HepG2 (cell line): ENCODE data around the gene BABAM2. TPM values are rescaled to one million over a fixed set of nuclear protein-coding genes. Genes with fewer than 3 reads are reported as not detected.
"Not testable (repeated sequence)": the region's sequence is repeated elsewhere in the genome, so short reads cannot be mapped to it uniquely, and the experiment has no call there.

Experiments used
- ATAC-seq: fragments of 200-7000 bp; cut with Tn5 transposase; 3 replicates; pipeline ENCODE4 v1.9.1; 2020; ENCODE audit warnings: mild to moderate bottlenecking, moderate library complexity
- BruUV-seq: library from RNA; stranded (reverse); fragments of 400-500 nt; replicated peaks from 2 replicates; lab custom pipeline; 2021; lab: Mats Ljungman, UMichigan
- CTCF ChIA-PET: fragments of 300-600 bp; formaldehyde crosslinking; extraction: SDS; loops from one replicate; lab custom pipeline; 2021; ENCODE audit warnings: low total read pairs, inconsistent platforms, low intra/inter-chr PET ratio; lab: Yijun Ruan, JAX
- POLR2A ChIA-PET: fragments of 350-600 bp; sonication (Branson Sonifier 250); formaldehyde crosslinking; loops from one replicate; lab custom pipeline; 2020; ENCODE audit warnings: antibody characterized with exemption, inconsistent platforms; lab: Yijun Ruan, JAX
- DNase-seq: peaks from one replicate; pipeline ENCODE4 v3.0.0-alpha.2; 2015; ENCODE audit warnings: low spot score
- FAIRE-seq: peaks from 3 replicates; lab custom pipeline; 2011; peaks lifted over from hg19 to GRCh38; lab: Jason Lieb, UNC
- H2AFZ ChIP-seq: one replicate; pipeline ENCODE4 v1.6.1; 2011; ENCODE audit warnings: low read length, inconsistent platforms
- H3K27ac ChIP-seq: fragments of 300-600 bp; 3 replicates; pipeline ENCODE4 v1.8.0; 2011; ENCODE audit warnings: mixed run types, mild to moderate bottlenecking, mixed read lengths, low read length, inconsistent platforms; ENCODE audit not compliant: insufficient read depth; ENCODE audit errors: extremely low read length
- H3K27me3 ChIP-seq, 2 experiments: fragments of 200-600 bp in 1 of 2; 2 replicates in 1 of 2; 3 replicates in 1 of 2; pipeline versions ENCODE4 v1.6.0 to v1.8.0; 2011; ENCODE audit warnings: low read length in 2 of 2, mild to moderate bottlenecking in 2 of 2, moderate library complexity in 2 of 2, inconsistent platforms in 1 of 2; ENCODE audit not compliant: insufficient read depth in 2 of 2, control insufficient read depth in 1 of 2
- H3K36me3 ChIP-seq, 2 experiments: fragments of 200-600 bp in 1 of 2; replicated peaks in 1 of 2; 2 replicates in 1 of 2; 3 replicates in 1 of 2; pipeline versions ENCODE4 v1.5.1 to v1.8.0; 2011; ENCODE audit warnings: low read length in 2 of 2, inconsistent platforms in 1 of 2; ENCODE audit not compliant: insufficient read depth in 2 of 2, control insufficient read depth in 1 of 2
- H3K4me1 ChIP-seq: 2 replicates; pipeline ENCODE4 v1.5.1; 2012; ENCODE audit warnings: low read length, inconsistent platforms; ENCODE audit not compliant: insufficient read depth
- H3K4me2 ChIP-seq: 2 replicates; pipeline ENCODE4 v1.6.0; 2011; ENCODE audit warnings: low read depth, low read length, inconsistent platforms
- H3K4me3 ChIP-seq, 3 experiments: fragments of 200-600 bp in 1 of 3; sonication (generic), shearing (Covaris generic) in 1 of 3; replicated peaks in 1 of 3; 2 replicates each; pipeline ENCODE4 v1.5.1; 2011 to 2016; ENCODE audit warnings: low read length in 3 of 3, inconsistent platforms in 2 of 3, low read depth in 2 of 3, mild to moderate bottlenecking in 2 of 3, control low read depth in 1 of 3, mixed read lengths in 1 of 3; ENCODE audit not compliant: insufficient read depth in 1 of 3
- H3K79me2 ChIP-seq: one replicate; pipeline ENCODE4 v1.6.1; 2011; ENCODE audit warnings: low read length, inconsistent platforms; ENCODE audit not compliant: insufficient read depth
- H3K9ac ChIP-seq: 2 replicates; pipeline ENCODE4 v1.6.0; 2011; ENCODE audit warnings: mild to moderate bottlenecking, low read depth, low read length, inconsistent platforms; ENCODE audit not compliant: insufficient read depth
- H3K9me3 ChIP-seq: 2 replicates; pipeline ENCODE4 v1.5.1; 2012; ENCODE audit warnings: mild to moderate bottlenecking, low read length
- H4K20me1 ChIP-seq: 2 replicates; pipeline ENCODE4 v1.6.0; 2011; ENCODE audit warnings: inconsistent platforms, mild to moderate bottlenecking, low read length, moderate library complexity; ENCODE audit not compliant: insufficient read depth
- JUN ChIP-seq: sonication (generic); formaldehyde crosslinking; IDR thresholded peaks from 2 replicates; pipeline ENCODE4 v1.4.0; 2020; ENCODE audit warnings: mild to moderate bottlenecking, missing genetic modification reagents
- PTBP1 ChIP-seq: fragments of 200-400 bp; formaldehyde crosslinking; IDR thresholded peaks from 2 replicates; pipeline ENCODE4 v1.6.1; 2018; ENCODE audit warnings: low read length, low read depth; ENCODE audit not compliant: poor library complexity, severe bottlenecking
- ZNF570 ChIP-seq: sonication (generic); formaldehyde crosslinking; IDR thresholded peaks from 2 replicates; pipeline ENCODE4 v1.4.0; 2020; ENCODE audit warnings: mild to moderate bottlenecking, missing genetic modification reagents, borderline replicate concordance
- WGBS: methylation state at CpG from one replicate; pipeline ENCODE4 v1.1.6; 2017; ENCODE audit warnings: low lambda C conversion rate; 5-methylcytosine and 5-hydroxymethylcytosine counted together
- in situ Hi-C: cut with HindIII; loops from 2 replicates; pipeline ENCODE4 v1.10.0; 2017; ENCODE audit warnings: low pct_unique_long_range_greater_than_20kb; ENCODE audit not compliant: extremely low pct_ligation_motif_present
- intact Hi-C: fragments of 100-400 bp; cut with micrococcal nuclease; formaldehyde crosslinking; loops from one replicate; pipeline ENCODE4 v1.10.0; 2022; ENCODE audit not compliant: unreplicated experiment
- polyA plus RNA-seq, 8 experiments: library from polyadenylated mRNA; depleted of rRNA in 3 of 8; stranded (reverse) in 7 of 8; unstranded in 1 of 8; fragments of >200 nt; fragmentation: Illumina TruSeq in 4 of 8; extraction: Trizol in 4 of 8; gene quantifications; 2 replicates each; pipeline versions ENCODE4 v1.2.1 to v1.2.3, GENCODE V29; 2011 to 2016; ENCODE audit warnings: low read depth in 4 of 8, missing spikeins in 1 of 8, mixed read lengths in 1 of 8; ENCODE audit not compliant: insufficient read depth in 1 of 8
- total RNA-seq, 5 experiments: library from RNA; depleted of rRNA; stranded (reverse); fragments of >200 nt; fragmentation: Illumina TruSeq; extraction: Trizol; gene quantifications; 2 replicates each; pipeline ENCODE4 v1.2.3, GENCODE V29; 2016; ENCODE audit warnings: low read depth in 1 of 5
- TF ChIP-seq, protein P1 (sequence below): fragments of 450-650 bp; IDR thresholded peaks from 2 replicates; pipeline ENCODE4 v1.6.1; 2016
- TF ChIP-seq, protein P2 (sequence below): sonication (generic); formaldehyde crosslinking; IDR thresholded peaks from 2 replicates; pipeline ENCODE4 v1.9.0; 2022; ENCODE audit warnings: low read depth, missing genetic modification reagents
- TF ChIP-seq, protein P3 (sequence below): sonication (generic); formaldehyde crosslinking; conservative IDR thresholded peaks from 2 replicates; pipeline ENCODE4 v1.4.0; 2020; ENCODE audit warnings: mild to moderate bottlenecking, missing genetic modification reagents, moderate library complexity
- TF ChIP-seq, protein P4 (sequence below): sonication (generic); formaldehyde crosslinking; conservative IDR thresholded peaks from 2 replicates; pipeline ENCODE4 v1.8.0; 2022; ENCODE audit warnings: mild to moderate bottlenecking, moderate library complexity, missing genetic modification reagents

BABAM2 gene
- total and polyA plus RNA-seq, 2 of the 13 experiments (the other 11 are each of a cell fraction or from before 2014, with no cell fraction given): 24.9 to 28.0 TPM

DNA sequence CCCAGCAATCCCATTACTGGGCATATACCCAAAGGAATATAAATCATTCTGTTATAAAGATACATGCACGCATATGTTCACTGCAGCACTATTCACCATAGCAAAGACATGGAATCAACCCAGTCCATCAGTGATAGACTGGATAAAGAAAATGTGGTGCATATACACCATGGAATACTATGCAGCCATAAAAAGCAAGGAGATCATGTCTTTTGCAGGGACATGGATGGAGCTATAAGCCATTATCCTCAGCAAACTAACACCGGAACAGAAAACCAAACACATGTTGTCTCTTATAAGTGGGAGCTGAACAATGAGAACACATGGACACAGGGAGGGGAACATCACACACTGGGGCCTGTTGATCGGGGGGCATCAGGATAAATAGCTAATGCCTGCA lies 441.3 kb downstream of the BABAM2 start:
- H2AFZ ChIP-seq, DNase-seq, intact Hi-C loops, H3K9me3 ChIP-seq, POLR2A ChIA-PET, ATAC-seq, H3K36me3 ChIP-seq, CTCF ChIA-PET, H4K20me1 ChIP-seq, H3K27ac ChIP-seq, H3K27me3 ChIP-seq, H3K4me3 ChIP-seq, BruUV-seq, H3K4me1 ChIP-seq, H3K79me2 ChIP-seq, in situ Hi-C loops, H3K4me2 ChIP-seq, FAIRE-seq, H3K9ac ChIP-seq: not testable (repeated sequence)
- 100% methylated on average over 3 of the region's 3 CpGs for WGBS
- TF ChIP-seq, protein P1, sequence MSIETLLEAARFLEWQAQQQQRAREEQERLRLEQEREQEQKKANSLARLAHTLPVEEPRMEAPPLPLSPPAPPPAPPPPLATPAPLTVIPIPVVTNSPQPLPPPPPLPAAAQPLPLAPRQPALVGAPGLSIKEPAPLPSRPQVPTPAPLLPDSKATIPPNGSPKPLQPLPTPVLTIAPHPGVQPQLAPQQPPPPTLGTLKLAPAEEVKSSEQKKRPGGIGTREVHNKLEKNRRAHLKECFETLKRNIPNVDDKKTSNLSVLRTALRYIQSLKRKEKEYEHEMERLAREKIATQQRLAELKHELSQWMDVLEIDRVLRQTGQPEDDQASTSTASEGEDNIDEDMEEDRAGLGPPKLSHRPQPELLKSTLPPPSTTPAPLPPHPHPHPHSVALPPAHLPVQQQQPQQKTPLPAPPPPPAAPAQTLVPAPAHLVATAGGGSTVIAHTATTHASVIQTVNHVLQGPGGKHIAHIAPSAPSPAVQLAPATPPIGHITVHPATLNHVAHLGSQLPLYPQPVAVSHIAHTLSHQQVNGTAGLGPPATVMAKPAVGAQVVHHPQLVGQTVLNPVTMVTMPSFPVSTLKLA: 0 out of 2 replicates have a peak, but pooled peaks have one; percentile 2

DNA sequence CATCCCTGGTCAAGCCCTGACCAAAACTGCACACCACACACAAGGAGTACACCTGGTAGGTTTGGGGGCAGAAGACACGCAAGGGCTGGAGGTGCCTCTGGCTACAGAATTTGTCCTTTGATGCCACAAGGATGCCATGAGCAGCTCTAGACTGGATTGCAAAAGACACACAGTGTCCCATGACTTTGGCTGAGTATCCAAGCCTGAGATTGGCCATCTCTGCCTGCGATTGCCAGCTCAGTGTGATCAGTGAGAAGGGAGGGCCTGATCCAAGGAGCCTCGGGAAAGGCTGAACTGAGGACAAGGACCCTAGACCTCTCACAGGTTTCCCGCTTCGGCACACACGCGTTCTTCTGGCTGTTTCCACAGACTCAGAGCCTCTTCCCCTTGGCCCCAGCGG lies 442.2 kb downstream of the BABAM2 start:
- no TSS peak for BruUV-seq
- Histone ChIP-seq H3K9ac (no peak overlapping the region), H3K79me2 (no peaks in the 10 kb centered on the region), H3K9me3 (no peaks in the 10 kb centered on the region), H3K4me3 (no peak overlapping the region), H3K36me3 (no peaks in the 10 kb centered on the region), H3K4me1 (no peaks in the 10 kb centered on the region), H4K20me1 (no peaks in the 10 kb centered on the region), H2AFZ (no peak overlapping the region), H3K27me3 (no peaks in the 10 kb centered on the region), H3K27ac (no peak overlapping the region), H3K4me2 (no peak overlapping the region)
- ChIA-PET POLR2A (no interaction called here), CTCF (no interaction called here)
- ATAC-seq (no peak), FAIRE-seq (no peak), DNase-seq (no peak)
- WGBS: 91% methylated on average over 8 of the region's 8 CpGs
- intact Hi-C loops (no loop called here), in situ Hi-C loops (no loop called here)
- TF ChIP-seq JUN (CRISPR knock-in tag) (no peak), ZNF570 (CRISPR knock-in tag) (no peak), PTBP1 (no peak)
- TF ChIP-seq, protein P2, sequence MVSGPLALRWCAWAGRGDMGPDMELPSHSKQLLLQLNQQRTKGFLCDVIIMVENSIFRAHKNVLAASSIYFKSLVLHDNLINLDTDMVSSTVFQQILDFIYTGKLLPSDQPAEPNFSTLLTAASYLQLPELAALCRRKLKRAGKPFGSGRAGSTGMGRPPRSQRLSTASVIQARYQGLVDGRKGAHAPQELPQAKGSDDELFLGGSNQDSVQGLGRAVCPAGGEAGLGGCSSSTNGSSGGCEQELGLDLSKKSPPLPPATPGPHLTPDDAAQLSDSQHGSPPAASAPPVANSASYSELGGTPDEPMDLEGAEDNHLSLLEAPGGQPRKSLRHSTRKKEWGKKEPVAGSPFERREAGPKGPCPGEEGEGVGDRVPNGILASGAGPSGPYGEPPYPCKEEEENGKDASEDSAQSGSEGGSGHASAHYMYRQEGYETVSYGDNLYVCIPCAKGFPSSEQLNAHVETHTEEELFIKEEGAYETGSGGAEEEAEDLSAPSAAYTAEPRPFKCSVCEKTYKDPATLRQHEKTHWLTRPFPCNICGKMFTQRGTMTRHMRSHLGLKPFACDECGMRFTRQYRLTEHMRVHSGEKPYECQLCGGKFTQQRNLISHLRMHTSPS (CRISPR knock-in tag): no peak
- TF ChIP-seq, protein P3, sequence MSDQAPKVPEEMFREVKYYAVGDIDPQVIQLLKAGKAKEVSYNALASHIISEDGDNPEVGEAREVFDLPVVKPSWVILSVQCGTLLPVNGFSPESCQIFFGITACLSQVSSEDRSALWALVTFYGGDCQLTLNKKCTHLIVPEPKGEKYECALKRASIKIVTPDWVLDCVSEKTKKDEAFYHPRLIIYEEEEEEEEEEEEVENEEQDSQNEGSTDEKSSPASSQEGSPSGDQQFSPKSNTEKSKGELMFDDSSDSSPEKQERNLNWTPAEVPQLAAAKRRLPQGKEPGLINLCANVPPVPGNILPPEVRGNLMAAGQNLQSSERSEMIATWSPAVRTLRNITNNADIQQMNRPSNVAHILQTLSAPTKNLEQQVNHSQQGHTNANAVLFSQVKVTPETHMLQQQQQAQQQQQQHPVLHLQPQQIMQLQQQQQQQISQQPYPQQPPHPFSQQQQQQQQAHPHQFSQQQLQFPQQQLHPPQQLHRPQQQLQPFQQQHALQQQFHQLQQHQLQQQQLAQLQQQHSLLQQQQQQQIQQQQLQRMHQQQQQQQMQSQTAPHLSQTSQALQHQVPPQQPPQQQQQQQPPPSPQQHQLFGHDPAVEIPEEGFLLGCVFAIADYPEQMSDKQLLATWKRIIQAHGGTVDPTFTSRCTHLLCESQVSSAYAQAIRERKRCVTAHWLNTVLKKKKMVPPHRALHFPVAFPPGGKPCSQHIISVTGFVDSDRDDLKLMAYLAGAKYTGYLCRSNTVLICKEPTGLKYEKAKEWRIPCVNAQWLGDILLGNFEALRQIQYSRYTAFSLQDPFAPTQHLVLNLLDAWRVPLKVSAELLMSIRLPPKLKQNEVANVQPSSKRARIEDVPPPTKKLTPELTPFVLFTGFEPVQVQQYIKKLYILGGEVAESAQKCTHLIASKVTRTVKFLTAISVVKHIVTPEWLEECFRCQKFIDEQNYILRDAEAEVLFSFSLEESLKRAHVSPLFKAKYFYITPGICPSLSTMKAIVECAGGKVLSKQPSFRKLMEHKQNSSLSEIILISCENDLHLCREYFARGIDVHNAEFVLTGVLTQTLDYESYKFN (CRISPR knock-in tag): no peak
- TF ChIP-seq, protein P4, sequence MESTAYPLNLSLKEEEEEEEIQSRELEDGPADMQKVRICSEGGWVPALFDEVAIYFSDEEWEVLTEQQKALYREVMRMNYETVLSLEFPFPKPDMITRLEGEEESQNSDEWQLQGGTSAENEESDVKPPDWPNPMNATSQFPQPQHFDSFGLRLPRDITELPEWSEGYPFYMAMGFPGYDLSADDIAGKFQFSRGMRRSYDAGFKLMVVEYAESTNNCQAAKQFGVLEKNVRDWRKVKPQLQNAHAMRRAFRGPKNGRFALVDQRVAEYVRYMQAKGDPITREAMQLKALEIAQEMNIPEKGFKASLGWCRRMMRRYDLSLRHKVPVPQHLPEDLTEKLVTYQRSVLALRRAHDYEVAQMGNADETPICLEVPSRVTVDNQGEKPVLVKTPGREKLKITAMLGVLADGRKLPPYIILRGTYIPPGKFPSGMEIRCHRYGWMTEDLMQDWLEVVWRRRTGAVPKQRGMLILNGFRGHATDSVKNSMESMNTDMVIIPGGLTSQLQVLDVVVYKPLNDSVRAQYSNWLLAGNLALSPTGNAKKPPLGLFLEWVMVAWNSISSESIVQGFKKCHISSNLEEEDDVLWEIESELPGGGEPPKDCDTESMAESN (CRISPR knock-in tag): no peak
